Mesendoderm (in vitro differentiated cells): ENCODE results near the gene ITGA11.
A peak's percentile ranks its signal among the peaks of the same experiment; 100 is the strongest.

ENCODE experiments used
- DNase-seq: peaks from one replicate; pipeline ENCODE4 v3.0.0; 2013
- H2AK5ac ChIP-seq: 2 replicates; pipeline ENCODE4 v1.6.1; 2013; ENCODE audit warnings: low read length, inconsistent platforms
- H2BK120ac ChIP-seq: 2 replicates; pipeline ENCODE4 v1.6.1; 2013; ENCODE audit warnings: low read depth, mild to moderate bottlenecking, low read length, moderate library complexity, mixed read lengths
- H2BK15ac ChIP-seq: replicated peaks from 2 replicates; pipeline ENCODE4 v1.6.1; 2013; ENCODE audit warnings: low read depth, mild to moderate bottlenecking, moderate library complexity
- H2BK5ac ChIP-seq: 2 replicates; pipeline ENCODE4 v1.6.1; 2013; ENCODE audit warnings: low read length, inconsistent platforms
- H3K18ac ChIP-seq: 2 replicates; pipeline ENCODE4 v1.6.1; 2013; ENCODE audit warnings: mild to moderate bottlenecking, low read length, mixed read lengths
- H3K23ac ChIP-seq: one replicate; pipeline ENCODE4 v1.6.1; 2013; ENCODE audit warnings: low read length
- H3K27ac ChIP-seq: 2 replicates; pipeline ENCODE4 v1.5.1; 2013; ENCODE audit warnings: low read depth, mild to moderate bottlenecking, inconsistent platforms, low read length, moderate library complexity
- H3K27me3 ChIP-seq: 2 replicates; pipeline ENCODE4 v1.6.1; 2013; ENCODE audit warnings: low read length, control low read depth, mild to moderate bottlenecking, inconsistent platforms; ENCODE audit not compliant: insufficient read depth, poor library complexity
- H3K36me3 ChIP-seq: 2 replicates; pipeline ENCODE4 v1.6.1; 2013; ENCODE audit warnings: low read length, inconsistent platforms; ENCODE audit not compliant: control insufficient read depth, insufficient read depth
- H3K4ac ChIP-seq: one replicate; pipeline ENCODE4 v1.6.1; 2013; ENCODE audit warnings: low read depth, mild to moderate bottlenecking, low read length, moderate library complexity
- H3K4me1 ChIP-seq: 2 replicates; pipeline ENCODE4 v1.6.1; 2013; ENCODE audit warnings: low read depth, low read length, inconsistent platforms; ENCODE audit not compliant: control insufficient read depth
- H3K4me2 ChIP-seq: 2 replicates; pipeline ENCODE4 v1.6.1; 2013; ENCODE audit warnings: low read length
- H3K4me3 ChIP-seq: 2 replicates; pipeline ENCODE4 v1.5.1; 2013; ENCODE audit warnings: mild to moderate bottlenecking, low read length
- H3K56ac ChIP-seq: one replicate; pipeline ENCODE4 v1.6.1; 2013; ENCODE audit warnings: low read length
- H3K79me1 ChIP-seq: 2 replicates; pipeline ENCODE4 v1.6.1; 2013; ENCODE audit warnings: low read length, inconsistent platforms
- H3K79me2 ChIP-seq: 2 replicates; pipeline ENCODE4 v1.6.1; 2013; ENCODE audit warnings: mild to moderate bottlenecking, low read length; ENCODE audit not compliant: control insufficient read depth, insufficient read depth
- H3K9ac ChIP-seq: 2 replicates; pipeline ENCODE4 v1.6.1; 2013; ENCODE audit warnings: low read length, inconsistent platforms
- H4K5ac ChIP-seq: one replicate; pipeline ENCODE4 v1.6.1; 2013; ENCODE audit warnings: low read length
- H4K8ac ChIP-seq: one replicate; pipeline ENCODE4 v1.6.1; 2013; ENCODE audit warnings: low read depth, mild to moderate bottlenecking, control low read depth, low read length, moderate library complexity
- WGBS: extraction: QIAGEN DNeasy Blood & Tissue Kit; methylation state at CpG from one replicate; pipeline ENCODE4 v1.1.7; 2013; ENCODE audit warnings: low lambda C conversion rate, missing lambda C conversion rate; ENCODE audit not compliant: insufficient coverage; ENCODE audit errors: extremely low coverage; 5-methylcytosine and 5-hydroxymethylcytosine counted together

ITGA11 gene

DNA sequence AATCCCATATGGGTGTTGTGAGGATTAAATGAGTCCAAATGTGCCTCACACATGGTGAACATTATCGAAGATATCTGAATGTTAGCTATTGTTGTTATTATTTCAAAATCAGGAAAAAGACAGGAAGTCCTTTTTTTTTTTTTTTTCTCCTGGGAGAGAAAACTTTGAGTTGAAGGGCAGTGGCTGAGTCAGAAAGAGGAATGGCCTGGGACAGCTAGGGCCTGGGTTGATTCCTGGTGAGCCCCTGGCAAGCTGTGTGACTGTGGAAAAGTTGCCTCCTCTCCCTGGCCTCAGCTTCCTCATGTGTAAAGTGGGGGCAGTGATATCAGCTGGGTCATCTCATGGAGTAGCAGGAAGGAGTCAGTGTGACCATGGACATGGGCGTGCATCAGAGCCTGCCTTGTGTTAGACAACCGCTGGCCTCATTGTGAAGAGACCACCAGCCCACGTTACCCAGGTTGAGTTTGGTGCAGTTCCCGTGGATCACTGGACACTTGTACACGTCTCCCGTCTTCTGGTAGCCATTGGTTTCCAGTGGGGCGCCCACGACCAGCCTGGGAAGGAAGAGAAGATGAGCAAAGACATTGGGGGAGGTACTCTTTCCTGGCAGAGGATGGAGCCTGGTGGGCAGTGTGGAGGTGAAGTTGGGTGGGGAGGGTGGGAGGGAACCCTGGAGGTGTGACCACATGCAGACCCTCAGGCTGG is 63.1 kb downstream of the ITGA11 start:
- Histone ChIP-seq H3K4me2 (no peak overlapping the region), H4K8ac (no peak overlapping the region), H3K27ac (no peak overlapping the region), H2AK5ac (no peak overlapping the region), H3K79me1 (no peaks in the 10 kb centered on the region), H3K4ac (no peak overlapping the region), H3K4me3 (no peak overlapping the region), H3K18ac (no peak overlapping the region), H3K56ac (no peak overlapping the region), H2BK5ac (no peak overlapping the region), H2BK120ac (no peak overlapping the region), H2BK15ac (no peak overlapping the region), H3K27me3 (no peaks in the 10 kb centered on the region), H3K36me3 (no peaks in the 10 kb centered on the region), H3K23ac (no peak overlapping the region), H3K4me1 (no peaks in the 10 kb centered on the region), H3K9ac (no peak overlapping the region), H3K79me2 (no peaks in the 10 kb centered on the region), H4K5ac (no peak overlapping the region)
- no CpG with 5 or more reads among the region's 9 CpGs for WGBS
- no peak for DNase-seq

DNA sequence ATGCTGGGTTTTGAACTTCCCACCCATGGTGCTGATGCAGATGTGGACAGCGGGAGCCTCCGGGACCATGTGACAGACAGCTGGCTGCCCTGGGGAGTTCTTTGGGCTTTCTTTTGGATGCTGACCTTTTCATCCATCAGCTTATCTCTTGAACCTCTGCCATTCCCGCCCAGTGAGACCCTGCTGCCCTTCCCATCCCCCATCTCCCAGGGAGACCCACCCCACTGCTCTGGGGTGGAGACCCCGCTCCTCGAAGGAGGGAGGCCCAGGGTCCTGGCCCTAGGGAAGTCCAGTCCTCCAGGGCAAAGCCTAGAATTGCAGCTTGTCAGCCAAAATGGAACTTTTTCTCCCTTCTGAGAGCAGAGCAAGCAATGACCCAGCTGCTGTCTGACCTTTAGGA is 64.0 kb downstream of the ITGA11 start:
- Histone ChIP-seq H2BK5ac (no peak overlapping the region), H3K4me2 (no peak overlapping the region), H2BK120ac (no peak overlapping the region), H2BK15ac (no peak overlapping the region), H3K27ac (no peak overlapping the region), H2AK5ac (no peak overlapping the region), H3K23ac (no peak overlapping the region), H3K4ac (no peak overlapping the region), H3K79me2 (no peaks in the 10 kb centered on the region), H3K27me3 (no peaks in the 10 kb centered on the region), H4K8ac (no peak overlapping the region), H3K4me3 (no peak overlapping the region), H3K4me1 (no peaks in the 10 kb centered on the region), H4K5ac (no peak overlapping the region), H3K9ac (no peak overlapping the region), H3K79me1 (no peaks in the 10 kb centered on the region), H3K18ac (no peak overlapping the region), H3K36me3 (no peaks in the 10 kb centered on the region), H3K56ac (no peak overlapping the region)
- WGBS, result no CpG with 5 or more reads among the region's 5 CpGs
- DNase-seq, result no peak

DNA sequence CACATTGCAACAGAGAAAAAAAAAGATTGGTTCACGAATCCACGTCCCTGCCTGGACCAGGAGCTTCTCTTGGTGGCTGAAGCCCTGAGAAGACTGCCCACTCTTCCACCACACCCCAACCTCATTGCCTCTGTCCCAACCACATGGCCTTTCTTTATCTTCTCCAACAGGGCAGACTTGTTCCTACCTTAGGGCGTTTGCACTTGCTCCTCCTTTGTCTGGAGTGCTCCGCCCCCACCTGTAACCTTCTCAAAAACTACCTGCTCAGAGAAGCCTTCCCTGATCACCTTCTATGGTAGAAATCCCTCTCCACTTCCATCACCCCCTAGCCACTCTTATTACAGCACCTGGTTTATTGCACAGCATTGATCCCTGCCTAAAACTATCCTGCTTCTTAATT is 64.7 kb downstream of the ITGA11 start:
- whole genome bisulfite sequencing, result no CpG with 5 or more reads among the region's 4 CpGs
- Histone ChIP-seq H3K4me1 (no peaks in the 10 kb centered on the region), H3K9ac (no peak overlapping the region), H3K23ac (no peak overlapping the region), H3K27ac (no peak overlapping the region), H3K36me3 (no peaks in the 10 kb centered on the region), H3K79me1 (no peaks in the 10 kb centered on the region), H2AK5ac (no peak overlapping the region), H3K56ac (no peak overlapping the region), H2BK15ac (no peak overlapping the region), H3K27me3 (no peaks in the 10 kb centered on the region), H2BK120ac (no peak overlapping the region), H4K5ac (no peak overlapping the region), H3K4ac (no peak overlapping the region), H3K18ac (no peak overlapping the region), H3K79me2 (no peaks in the 10 kb centered on the region), H4K8ac (no peak overlapping the region), H2BK5ac (no peak overlapping the region), H3K4me3 (no peak overlapping the region), H3K4me2 (no peak overlapping the region)
- peak; percentile 21 for DNase-seq

DNA sequence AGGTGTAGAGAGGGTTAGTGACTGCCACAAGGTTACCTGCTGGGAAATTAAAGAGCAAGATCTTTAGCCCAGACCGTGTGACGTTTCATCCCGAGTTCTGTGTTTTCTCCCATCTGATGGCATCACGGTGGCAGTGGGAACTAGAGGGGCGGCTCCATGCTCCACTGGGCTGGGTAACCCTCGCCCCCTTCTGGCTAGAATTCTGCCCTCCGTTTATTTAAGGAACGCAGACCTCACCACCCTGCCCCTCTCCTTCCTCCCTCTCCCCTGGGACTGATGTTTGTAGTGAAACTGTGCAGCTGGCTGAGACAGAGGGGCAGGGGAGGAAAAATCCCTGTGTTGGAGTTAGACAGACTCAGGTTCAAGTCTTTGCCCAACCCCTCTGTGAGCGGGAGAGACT is 65.6 kb downstream of the ITGA11 start:
- H3K4ac ChIP-seq, result no peak overlapping the region
- no peak overlapping the region for H2BK5ac ChIP-seq
- no peak overlapping the region for H4K5ac ChIP-seq
- no peaks in the 10 kb centered on the region for H3K27me3 ChIP-seq
- H4K8ac ChIP-seq, result no peak overlapping the region
- no peaks in the 10 kb centered on the region for H3K4me1 ChIP-seq
- H3K9ac ChIP-seq, result no peak overlapping the region
- no peak overlapping the region for H3K18ac ChIP-seq
- H3K4me2 ChIP-seq, result no peak overlapping the region
- H3K79me2 ChIP-seq, result no peaks in the 10 kb centered on the region
- no peaks in the 10 kb centered on the region for H3K79me1 ChIP-seq
- no peak overlapping the region for H3K27ac ChIP-seq
- no peaks in the 10 kb centered on the region for H3K36me3 ChIP-seq
- DNase-seq, result peak; percentile 55
- H3K23ac ChIP-seq, result no peak overlapping the region
- H3K56ac ChIP-seq, result no peak overlapping the region
- WGBS, result no CpG with 5 or more reads among the region's 9 CpGs
- H3K4me3 ChIP-seq, result no peak overlapping the region
- no peak overlapping the region for H2BK15ac ChIP-seq
- H2BK120ac ChIP-seq, result no peak overlapping the region
- H2AK5ac ChIP-seq, result no peak overlapping the region

DNA sequence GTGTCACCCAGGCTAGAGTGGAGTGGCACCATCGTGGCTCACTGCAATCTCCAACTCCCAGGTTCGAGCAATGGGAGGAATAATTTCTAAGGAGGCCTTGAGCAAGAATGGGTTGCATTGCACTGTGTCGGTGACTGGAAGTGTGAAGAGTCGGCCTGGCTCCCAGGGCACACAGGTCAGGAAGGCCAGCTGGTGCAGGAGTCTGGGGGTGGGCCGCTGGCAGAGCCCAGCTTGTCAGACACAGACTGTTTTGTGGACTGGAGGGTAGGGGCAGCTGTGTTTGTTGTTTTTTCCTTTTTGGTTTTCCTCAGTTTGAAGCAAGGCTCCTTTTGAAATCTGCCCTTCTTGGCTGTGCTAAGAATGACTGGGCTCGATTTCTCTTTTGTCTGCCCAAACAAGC is 66.2 kb downstream of the ITGA11 start:
- Histone ChIP-seq H3K4ac (no peak overlapping the region), H3K27ac (no peak overlapping the region), H3K9ac (no peak overlapping the region), H3K4me3 (no peak overlapping the region), H3K79me1 (no peaks in the 10 kb centered on the region), H4K5ac (no peak overlapping the region), H3K4me2 (no peak overlapping the region), H2BK120ac (no peak overlapping the region), H3K27me3 (no peaks in the 10 kb centered on the region), H3K36me3 (no peaks in the 10 kb centered on the region), H3K18ac (no peak overlapping the region), H2AK5ac (no peak overlapping the region), H4K8ac (no peak overlapping the region), H3K79me2 (no peaks in the 10 kb centered on the region), H3K56ac (no peak overlapping the region), H3K23ac (no peak overlapping the region), H3K4me1 (no peaks in the 10 kb centered on the region), H2BK5ac (no peak overlapping the region), H2BK15ac (no peak overlapping the region)
- DNase-seq, result no peak
- WGBS, result no CpG with 5 or more reads among the region's 6 CpGs

DNA sequence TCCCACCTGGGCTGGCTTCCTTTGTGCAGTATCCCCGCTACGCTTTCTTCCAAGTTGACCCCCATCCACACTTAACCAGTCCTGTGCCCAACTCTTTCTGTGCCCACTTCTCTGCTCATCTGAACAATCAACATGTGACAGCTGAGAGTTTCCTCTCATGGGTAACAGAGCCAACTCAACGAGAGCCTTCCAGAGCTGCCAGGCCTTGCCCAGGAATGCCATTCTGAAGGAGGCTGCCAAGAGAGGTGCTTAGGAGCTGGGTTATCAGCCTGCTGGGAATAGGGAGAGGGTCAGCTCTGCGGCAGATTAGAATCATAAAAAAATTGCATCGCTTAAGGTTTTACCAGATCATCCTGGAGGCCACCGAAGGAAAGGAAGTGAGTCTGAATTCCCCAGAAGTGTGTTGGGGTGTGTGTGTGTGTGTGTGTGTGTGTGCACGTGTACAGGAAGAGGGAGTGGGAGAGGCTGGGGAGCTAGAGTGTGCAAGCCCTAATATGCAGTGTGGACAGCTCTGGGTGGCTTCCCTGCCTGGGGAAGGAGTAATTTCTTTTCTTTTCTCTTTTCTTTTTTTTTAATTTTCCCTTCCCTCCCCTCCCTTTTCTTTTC is 66.7 kb downstream of the ITGA11 start:
- H3K36me3 ChIP-seq, result no peaks in the 10 kb centered on the region
- no peaks in the 10 kb centered on the region for H3K4me1 ChIP-seq
- DNase-seq, result no peak

More for the DNA sequence above, 66.7 kb downstream of the ITGA11 start:
- no peak overlapping the region for H4K8ac ChIP-seq
- H3K79me2 ChIP-seq, result no peaks in the 10 kb centered on the region
- no peaks in the 10 kb centered on the region for H3K79me1 ChIP-seq
- no peak overlapping the region for H3K4ac ChIP-seq
- H3K9ac ChIP-seq, result no peak overlapping the region
- no peaks in the 10 kb centered on the region for H3K27me3 ChIP-seq
- no peak overlapping the region for H3K27ac ChIP-seq
- no peak overlapping the region for H3K4me2 ChIP-seq
- H2BK120ac ChIP-seq, result no peak overlapping the region
- no peak overlapping the region for H3K4me3 ChIP-seq
- no peak overlapping the region for H2BK15ac ChIP-seq
- WGBS, result no CpG with 5 or more reads among the region's 7 CpGs
- no peak overlapping the region for H4K5ac ChIP-seq
- H2BK5ac ChIP-seq, result no peak overlapping the region
- H3K23ac ChIP-seq, result no peak overlapping the region
- H3K56ac ChIP-seq, result no peak overlapping the region
- H2AK5ac ChIP-seq, result no peak overlapping the region
- H3K18ac ChIP-seq, result no peak overlapping the region
